GM12878 (cell line): ENCODE measurements around the gene SYCE3. TPM values are rescaled to one million over a fixed set of nuclear protein-coding genes. Genes with fewer than 3 reads are reported as not detected.

Experiments
- ASH2L ChIP-seq: fragments of 300-600, 200-600 bp; sonication (generic); IDR thresholded peaks from 2 replicates; pipeline ENCODE4 v1.6.1; 2017; ENCODE audit warnings: low read depth, mild to moderate bottlenecking, borderline replicate concordance
- CBX5 ChIP-seq: sonication (generic); IDR thresholded peaks from 2 replicates; pipeline ENCODE4 v1.6.1; 2016; ENCODE audit warnings: low read depth, moderate library complexity, mild to moderate bottlenecking, inconsistent platforms
- CEBPZ ChIP-seq: fragments of 150-350 bp; IDR thresholded peaks from 2 replicates; pipeline ENCODE4 v1.6.1; 2016; ENCODE audit warnings: low read depth, low read length
- E2F4 ChIP-seq: IDR thresholded peaks from 2 replicates; pipeline ENCODE4 v1.6.1; 2012; ENCODE audit warnings: low read depth, low read length, improper control_type of control experiment
- E2F8 ChIP-seq: fragments of 450-650 bp; IDR thresholded peaks from 2 replicates; pipeline ENCODE4 v1.6.1; 2018; ENCODE audit warnings: mild to moderate bottlenecking, low read depth, moderate library complexity; ENCODE audit not compliant: partially characterized antibody
- GABPA ChIP-seq: IDR thresholded peaks from 2 replicates; pipeline ENCODE4 v1.6.1; 2014; ENCODE audit warnings: antibody characterized with exemption, low read depth, mild to moderate bottlenecking, inconsistent platforms
- JUNB ChIP-seq: IDR thresholded peaks from 2 replicates; pipeline ENCODE4 v1.6.1; 2016; ENCODE audit warnings: antibody characterized with exemption, mild to moderate bottlenecking
- KAT2A ChIP-seq: conservative IDR thresholded peaks from 2 replicates; pipeline ENCODE4 v1.6.1; 2011; ENCODE audit warnings: low read depth, low read length; ENCODE audit not compliant: control insufficient read depth
- MYC ChIP-seq: IDR thresholded peaks from 2 replicates; pipeline ENCODE4 v1.6.1; 2011; ENCODE audit warnings: mild to moderate bottlenecking, low read length, moderate library complexity, inconsistent platforms; ENCODE audit not compliant: insufficient read depth, insufficient replicate concordance, insufficient read length, severe bottlenecking
- NR2F1 ChIP-seq: fragments of 450-650 bp; conservative IDR thresholded peaks from 2 replicates; pipeline ENCODE4 v1.6.1; 2017; ENCODE audit warnings: mild to moderate bottlenecking
- POLR2AphosphoS5 ChIP-seq: IDR thresholded peaks from 2 replicates; pipeline ENCODE4 v1.6.1; 2011; ENCODE audit warnings: mild to moderate bottlenecking, low read length, inconsistent platforms
- RUNX3 ChIP-seq: IDR thresholded peaks from 2 replicates; pipeline ENCODE4 v1.6.1; 2012; ENCODE audit warnings: low read length, inconsistent platforms
- SP1 ChIP-seq: IDR thresholded peaks from one replicate; pipeline ENCODE4 v1.6.1; 2011; ENCODE audit warnings: low read depth, low read length
- SREBF1 ChIP-seq: IDR thresholded peaks from 2 replicates; pipeline ENCODE4 v1.6.1; 2012; ENCODE audit warnings: mild to moderate bottlenecking, low read length
- USF1 ChIP-seq: IDR thresholded peaks from 2 replicates; pipeline ENCODE4 v1.6.1; 2011; ENCODE audit warnings: borderline replicate concordance, low read depth, mild to moderate bottlenecking, moderate library complexity, mixed read lengths, low read length; ENCODE audit not compliant: insufficient read depth; ENCODE audit errors: extremely low read length
- YY1 ChIP-seq: IDR thresholded peaks from 2 replicates; pipeline ENCODE4 v1.6.1; 2011; ENCODE audit warnings: low read depth, mild to moderate bottlenecking, low read length
- ZBTB4 ChIP-seq: fragments of 450-650 bp; formaldehyde crosslinking; IDR thresholded peaks from 2 replicates; pipeline ENCODE4 v1.4.0; 2022; ENCODE audit warnings: mild to moderate bottlenecking, moderate library complexity
- polyA plus RNA-seq, 11 experiments: library from polyadenylated mRNA; depleted of rRNA in 4 of 11; unstranded in 6 of 11; stranded (reverse) in 5 of 11; fragments of >200 nt; fragmentation: Nextera tagmentation in 4 of 11; fragmentation: Illumina TruSeq in 1 of 11; extraction: Ambion mirVana in 4 of 11; extraction: Trizol in 1 of 11; gene quantifications; 1 replicate in 1 of 11; 2 replicates in 10 of 11; pipeline versions ENCODE4 v1.2.1 to v1.2.3, GENCODE V29; 2011 to 2016; ENCODE audit warnings: inconsistent platforms in 2 of 11, missing spikeins in 2 of 11, low read depth in 1 of 11
- total RNA-seq, 4 experiments: library from RNA; depleted of rRNA in 3 of 4; stranded (reverse); fragments of >200 nt in 3 of 4; fragmentation: Illumina TruSeq in 1 of 4; extraction: Trizol in 1 of 4; gene quantifications; 2 replicates each; pipeline versions ENCODE4 v1.2.1 to v1.2.3, GENCODE V29; 2013 to 2021

Gene SYCE3
- total and polyA plus RNA-seq, 10 of the 15 experiments (the other 5 are each of a cell fraction or from before 2014, with no cell fraction given) = 0.38 to 0.91 (median 0.76) TPM; not detected in 4

GRCh38 chr22:50530877-50531545, 31.7 kb downstream of the SYCE3 start (continued):
- TF ChIP-seq SREBF1 (no peak), CEBPZ (no peak), POLR2AphosphoS5 (peak; percentile 92), RUNX3 (no peak), E2F8 (peak; percentile 52), GABPA (no peak), ZBTB4 (CRISPR knock-in tag) (no peak), E2F4 (0 out of 2 replicates have a peak, but pooled peaks have one; percentile 13), NR2F1 (no peak), YY1 (peak; percentile 27; the same call in 1 of the 2 replicates), ASH2L (no peak), KAT2A (no peak), SP1 (no peak), USF1 (no peak), JUNB (no peak), MYC (no peak), CBX5 (no peak)
